EL (cell line): ENCODE data around the gene SLC18A3.
A peak's percentile ranks its signal among the peaks of the same experiment; 100 is the strongest.

Experiments used
- DNase-seq: peaks from one replicate; pipeline ENCODE4 v3.0.0-alpha.2; 2016

The SLC18A3 gene

GRCh38 chr10:49610114-49610457 is at the start of gene SLC18A3:
TSS of gene SLC18A3 (plus strand) at chr10:49610310. CDS start at chr10:49610741, 431 bp downstream.
- DNase-seq = no peak

DNA sequence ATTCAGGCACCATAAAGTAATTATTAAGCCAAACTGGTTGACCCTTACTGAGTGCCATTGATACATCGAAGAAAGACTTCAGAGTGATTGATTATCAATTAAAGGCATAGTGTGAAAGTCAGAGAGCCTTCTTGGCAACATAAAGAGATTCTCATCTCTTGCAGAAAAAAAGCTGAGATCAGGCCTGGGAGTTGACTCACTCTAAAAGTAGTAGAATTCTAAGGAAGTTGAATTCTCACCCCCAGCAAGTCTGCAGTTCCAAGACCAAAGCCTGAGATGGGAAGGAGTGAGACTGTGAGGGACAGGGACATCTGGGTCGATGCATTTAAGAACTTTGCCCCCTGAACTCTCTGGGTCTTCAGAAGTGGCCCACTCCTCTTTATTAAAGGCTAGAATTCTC is 49.6 kb upstream of the SLC18A3 start:
- DNase-seq = peak; percentile 32

GRCh38 chr10:49562893-49563292 is 47.2 kb upstream of the SLC18A3 start:
- peak; percentile 73 for DNase-seq

- DNase-seq = peak; percentile 39
Observed at GRCh38 chr10:49564461-49565009, 45.6 kb upstream of the SLC18A3 start.

DNA sequence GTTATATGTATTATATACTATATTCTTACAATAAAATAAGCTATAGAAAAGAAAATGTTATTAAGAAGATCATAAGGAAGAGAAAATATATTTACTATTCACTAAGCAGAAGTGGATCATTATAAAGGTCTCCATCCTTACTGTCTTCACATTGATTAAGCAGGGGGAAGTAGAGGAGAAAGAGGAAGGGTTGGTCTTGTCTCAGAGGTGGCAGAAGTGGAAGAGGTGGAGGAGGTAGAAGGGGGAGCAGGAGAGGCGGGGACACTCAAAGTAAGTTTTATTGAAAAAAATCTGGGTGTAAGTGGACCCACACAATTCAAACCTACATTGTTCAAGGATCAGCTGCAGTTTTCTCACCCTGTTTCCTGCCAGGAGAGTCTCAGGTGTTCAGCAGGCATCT is 42.3 kb upstream of the SLC18A3 start:
- no peak for DNase-seq

DNA sequence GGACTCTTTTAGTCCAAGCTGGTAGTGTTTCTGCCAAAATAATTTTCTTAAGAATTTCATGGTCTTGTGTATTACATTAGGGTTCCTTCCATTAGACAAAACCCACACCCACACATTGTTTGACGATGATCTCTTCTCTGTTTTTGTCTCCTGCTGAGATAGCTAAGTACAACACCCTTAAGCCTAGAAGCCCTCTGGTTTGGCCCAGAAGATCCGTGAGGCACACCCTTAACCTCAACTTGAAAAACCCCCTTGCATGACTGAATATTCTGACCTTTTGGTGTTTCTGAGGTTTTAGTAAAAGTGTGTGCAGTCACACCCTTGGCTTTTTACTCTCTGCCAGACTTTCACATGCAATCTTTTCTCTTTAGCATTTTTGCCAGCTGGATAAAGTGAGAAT is 41.9 kb upstream of the SLC18A3 start:
- DNase-seq = peak; percentile 88

- DNase-seq = peak; percentile 64
Observed at GRCh38 chr10:49569031-49569631, 41.0 kb upstream of the SLC18A3 start.

DNA sequence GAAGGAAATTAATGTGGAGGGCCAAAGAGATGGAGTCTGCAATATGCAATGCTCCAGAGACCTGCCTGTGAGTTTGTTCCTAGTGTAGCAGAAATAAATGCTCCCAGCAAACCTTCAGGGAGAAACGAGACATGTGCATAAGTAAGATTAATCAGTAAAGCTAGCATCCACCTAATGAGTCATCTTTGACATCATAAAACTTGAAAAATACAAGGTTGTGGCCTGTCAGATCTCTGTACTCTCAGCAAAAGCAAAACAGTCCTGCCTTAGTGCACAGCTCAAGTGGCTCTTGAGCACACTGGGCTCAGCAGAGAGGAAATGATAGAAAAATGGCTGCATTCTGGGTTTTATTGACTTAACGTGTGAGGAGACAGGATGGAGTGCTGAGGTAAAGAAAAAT is 38.7 kb upstream of the SLC18A3 start:
- peak; percentile 27 for DNase-seq

- no peak for DNase-seq
Observed at GRCh38 chr10:49572594-49573114, 37.5 kb upstream of the SLC18A3 start.

DNA sequence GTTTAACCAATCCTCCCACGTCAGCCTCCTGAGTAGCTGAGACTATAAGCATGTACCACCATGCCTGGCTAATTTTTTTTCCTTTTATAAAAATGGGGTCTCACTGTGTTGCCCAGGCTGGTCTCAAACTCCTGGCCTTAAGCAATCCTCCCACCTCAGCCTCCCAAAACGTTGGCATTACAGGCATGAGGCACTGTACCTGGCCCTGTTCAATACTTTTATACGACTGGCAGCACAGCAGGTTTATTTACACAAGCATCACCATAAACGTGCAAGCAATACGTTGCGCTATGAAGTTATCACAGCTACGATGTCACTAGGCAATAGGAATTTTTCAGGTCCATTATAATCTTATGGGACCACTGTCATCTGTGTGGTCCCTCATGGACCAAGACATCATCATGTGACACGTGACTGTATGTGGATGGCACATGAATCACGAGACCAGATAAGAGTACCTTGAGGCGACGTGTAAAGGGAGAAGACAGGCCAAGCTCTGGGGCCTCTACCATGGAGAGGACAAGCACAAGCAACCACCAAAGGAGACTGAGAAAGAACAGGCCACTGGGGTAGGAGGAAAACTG is 34.5 kb upstream of the SLC18A3 start:
- no peak for DNase-seq

GRCh38 chr10:49577182-49577925 is 32.8 kb upstream of the SLC18A3 start:
- no peak for DNase-seq

GRCh38 chr10:49578392-49578791 is 31.7 kb upstream of the SLC18A3 start:
- no peak for DNase-seq

DNA sequence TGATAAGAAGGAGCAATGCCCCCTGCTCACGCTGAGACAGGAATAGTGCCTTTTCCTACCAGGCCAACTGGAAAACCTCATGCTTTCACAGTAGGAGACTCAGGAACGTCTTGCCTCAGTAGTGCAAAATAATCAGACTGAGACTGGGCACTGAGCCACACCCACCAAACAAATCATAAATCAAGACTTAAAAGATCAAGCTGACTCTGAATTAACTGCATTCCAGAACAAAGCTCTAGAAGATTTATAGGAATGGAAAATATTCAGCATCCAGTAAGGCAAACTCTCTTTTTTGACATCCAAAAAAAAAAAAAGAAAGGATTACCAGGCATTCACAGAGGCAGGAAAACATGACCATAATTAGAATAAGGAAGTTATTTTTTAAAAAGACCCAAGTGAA is 30.5 kb upstream of the SLC18A3 start:
- DNase-seq = peak; percentile 45

DNA sequence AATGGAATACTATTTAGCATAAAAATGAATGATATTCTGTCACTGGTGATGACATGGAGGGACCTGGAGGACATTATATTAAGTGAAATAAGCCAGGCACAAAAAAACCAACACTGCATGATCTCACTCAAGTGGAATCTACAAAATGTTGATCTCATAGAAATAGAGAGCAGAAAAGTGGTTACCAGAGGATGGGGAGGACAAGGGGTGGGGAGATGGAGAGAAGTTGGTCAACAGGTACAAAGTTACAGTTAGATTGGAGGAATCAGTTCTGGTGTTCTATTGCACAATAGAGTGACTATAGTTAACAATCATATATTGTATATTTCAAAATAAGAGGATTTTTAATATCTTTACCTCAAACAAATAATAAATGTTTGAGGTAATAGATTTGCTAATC is 24.7 kb upstream of the SLC18A3 start:
- peak; percentile 77 for DNase-seq

GRCh38 chr10:49587981-49588380 is 22.1 kb upstream of the SLC18A3 start:
- DNase-seq = no peak

DNA sequence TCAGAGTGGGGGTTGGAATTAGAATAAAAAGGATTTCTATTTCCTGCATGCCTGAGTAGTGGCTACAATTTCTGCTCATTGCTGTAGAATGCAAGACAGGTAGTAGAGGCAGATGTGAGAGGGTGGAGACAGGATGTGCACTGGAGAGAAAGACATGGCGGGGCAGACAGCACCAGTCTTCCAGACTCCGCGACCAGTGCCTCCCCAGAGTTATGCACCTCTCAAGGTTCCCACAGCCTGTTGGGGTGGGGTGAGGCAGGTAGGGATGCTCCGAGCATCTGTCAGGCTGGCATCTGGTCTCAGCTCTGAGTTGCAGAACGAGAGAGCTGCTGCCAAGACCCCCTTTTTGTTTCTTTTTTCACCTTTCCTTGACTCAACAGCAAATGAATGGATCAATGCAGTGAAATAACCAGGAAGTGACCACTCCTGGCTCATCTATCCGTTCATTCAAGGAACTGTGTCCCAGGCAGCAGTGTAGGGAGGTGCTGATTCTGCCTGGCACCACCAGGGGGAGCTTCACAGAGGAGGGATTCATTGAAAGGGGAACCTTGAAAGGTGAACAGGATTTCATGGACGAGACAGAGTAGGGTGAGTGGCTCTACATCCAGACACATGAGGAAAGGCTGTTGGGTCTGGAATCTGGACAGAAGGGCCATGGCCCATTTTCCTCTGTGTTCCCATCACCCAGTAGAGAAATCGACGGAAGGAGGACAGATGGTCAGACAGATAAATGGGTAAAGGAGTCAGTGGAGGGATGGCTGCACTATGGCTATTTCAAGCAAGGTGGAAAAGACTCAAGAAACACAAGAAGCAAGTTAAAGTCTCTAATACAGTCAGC is 17.2 kb upstream of the SLC18A3 start:
- DNase-seq = peak; percentile 73

DNA sequence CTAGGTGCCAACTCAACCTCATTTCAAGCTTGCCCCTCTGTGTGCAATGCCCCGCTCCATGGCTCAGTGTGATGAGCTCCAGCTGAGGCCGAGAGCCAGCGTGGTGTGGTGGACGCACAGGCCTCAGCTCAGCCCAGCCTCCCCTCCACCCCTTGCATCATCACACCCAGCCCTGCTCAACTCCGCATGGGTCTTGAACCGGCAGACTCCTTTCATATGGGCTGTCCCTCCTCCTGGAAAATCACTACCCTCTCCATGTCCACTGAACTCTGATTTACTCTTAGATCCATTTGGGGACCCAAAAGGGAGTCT is 16.6 kb upstream of the SLC18A3 start:
- no peak for DNase-seq

DNA sequence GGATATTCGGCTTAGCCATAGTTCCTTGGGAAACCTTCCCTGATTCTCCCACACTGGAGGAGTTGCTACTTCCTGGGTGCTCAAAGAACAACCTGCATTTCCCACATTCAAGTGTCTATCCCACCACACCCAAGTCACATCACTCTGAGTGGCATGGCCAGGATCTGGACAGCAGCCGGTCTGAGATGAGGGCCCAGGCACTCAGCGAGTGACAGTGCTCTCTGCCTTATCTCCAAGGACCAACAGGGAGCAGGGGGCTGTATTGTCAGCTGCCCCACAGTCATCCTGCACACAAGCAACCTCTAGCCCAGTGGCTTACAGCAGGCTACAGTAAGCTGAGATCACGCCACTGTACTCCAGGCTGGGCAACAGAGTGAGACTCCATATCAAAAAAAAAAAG is 16.1 kb upstream of the SLC18A3 start:
- no peak for DNase-seq

GRCh38 chr10:49594594-49594993 is 15.5 kb upstream of the SLC18A3 start:
- DNase-seq = peak; percentile 74

- no peak for DNase-seq
Observed at GRCh38 chr10:49595003-49595712, 15.0 kb upstream of the SLC18A3 start.

DNA sequence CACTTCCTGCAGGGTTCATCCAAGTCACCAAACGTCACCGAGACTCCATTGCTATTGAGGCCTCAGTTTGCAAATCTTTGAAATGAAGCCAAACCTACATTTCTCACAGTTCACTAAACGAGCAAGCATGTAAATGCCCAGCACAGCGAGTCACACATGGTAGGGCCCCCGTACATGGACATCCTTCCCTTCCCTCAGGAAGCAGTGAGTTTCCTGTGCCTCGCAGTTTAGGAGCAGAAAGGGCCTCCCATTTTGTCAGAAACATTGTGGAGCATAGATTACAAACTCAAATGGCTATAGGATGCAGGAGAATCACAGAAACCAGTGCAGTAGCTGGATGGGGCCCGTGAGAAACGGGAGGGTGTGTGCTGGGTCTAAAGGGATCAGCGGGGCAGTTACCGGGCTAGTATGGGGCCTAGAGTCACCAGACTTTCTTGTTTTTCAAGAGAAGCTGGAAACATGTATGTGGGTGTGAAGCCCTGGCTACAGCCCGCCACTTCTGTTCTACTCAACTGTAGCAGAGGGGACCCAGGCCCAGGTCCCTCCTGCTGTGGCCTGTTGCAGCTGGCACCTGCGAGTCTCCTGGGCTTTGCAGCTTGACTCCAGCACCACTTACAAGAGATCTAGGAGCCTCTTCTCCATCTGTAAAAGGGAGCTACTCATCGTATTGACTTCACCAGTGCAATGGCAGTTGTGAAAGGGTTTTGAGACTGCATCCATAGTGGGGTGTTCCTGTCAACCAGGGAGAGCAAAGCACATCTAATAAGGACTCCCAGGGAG is 14.2 kb upstream of the SLC18A3 start:
- DNase-seq = peak; percentile 55

DNA sequence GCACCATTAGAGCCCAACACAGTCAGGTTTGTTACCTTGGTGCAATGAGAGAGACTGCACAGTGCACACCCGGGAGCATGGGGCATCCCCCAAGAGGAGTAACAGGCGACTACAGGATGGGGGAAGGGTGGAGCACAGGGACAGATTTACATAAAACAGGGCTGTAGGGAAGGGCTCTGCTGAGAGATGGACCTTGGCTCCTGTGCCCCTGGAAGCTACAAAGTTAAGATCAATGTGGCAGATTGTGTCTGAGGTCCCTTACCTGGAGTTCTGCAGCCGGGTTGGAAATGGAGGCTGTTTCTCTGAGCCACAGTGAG is 13.7 kb upstream of the SLC18A3 start:
- DNase-seq = no peak
